M059J (cell line): ENCODE measurements around the gene WDR91. TPM values are rescaled to one million over a fixed set of nuclear protein-coding genes. Genes with fewer than 3 reads are reported as not detected.

Experiments used
- DNase-seq: peaks from one replicate; pipeline ENCODE4 v3.0.0-alpha.2; 2012; ENCODE audit warnings: low read depth
- total RNA-seq: library from RNA; depleted of rRNA; stranded (reverse); fragments of >200 nt; shearing (Covaris generic); gene quantifications from 2 replicates; pipeline ENCODE4 v1.2.3, GENCODE V29; 2014

The WDR91 gene
- total RNA-seq, 1 experiment from 2014 or later: 4.8 TPM

DNA sequence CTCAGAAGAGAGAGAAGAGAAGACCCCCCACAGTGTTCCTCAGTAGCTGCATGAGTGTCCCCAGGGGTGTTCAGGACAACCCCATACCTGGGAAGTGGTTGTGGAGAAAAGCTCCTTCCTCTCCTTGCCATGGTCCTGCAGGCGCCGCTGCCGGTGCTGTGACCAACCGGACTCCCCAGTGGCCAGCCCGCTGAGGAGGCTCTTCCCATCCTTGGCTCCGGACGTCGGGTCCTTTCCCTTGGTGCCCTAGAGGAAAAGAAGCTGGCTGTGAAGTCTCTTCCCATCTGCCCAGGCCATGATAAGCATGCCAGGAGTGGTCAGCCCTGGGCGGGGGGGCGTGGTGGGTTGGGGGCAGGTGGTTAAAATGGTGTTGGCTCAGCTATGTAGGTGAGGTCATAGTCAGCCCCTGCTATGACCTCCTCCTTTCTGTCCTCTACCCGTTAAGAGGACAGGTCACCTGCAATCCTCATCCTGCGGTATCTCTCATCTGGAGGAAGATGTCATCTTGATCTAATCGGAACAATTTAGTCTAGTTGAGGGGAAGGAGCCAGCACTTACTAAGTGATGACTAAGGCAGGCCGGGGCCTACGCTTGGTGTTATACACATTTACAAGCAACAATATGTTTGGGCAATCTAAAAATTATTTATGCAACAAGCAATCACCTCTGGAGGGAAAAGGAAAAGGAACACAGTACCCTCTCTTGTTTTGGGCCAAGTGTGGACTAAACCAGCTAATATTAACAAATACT, 13.2 kb downstream of the WDR91 start:
- DNase-seq: no peak

DNA sequence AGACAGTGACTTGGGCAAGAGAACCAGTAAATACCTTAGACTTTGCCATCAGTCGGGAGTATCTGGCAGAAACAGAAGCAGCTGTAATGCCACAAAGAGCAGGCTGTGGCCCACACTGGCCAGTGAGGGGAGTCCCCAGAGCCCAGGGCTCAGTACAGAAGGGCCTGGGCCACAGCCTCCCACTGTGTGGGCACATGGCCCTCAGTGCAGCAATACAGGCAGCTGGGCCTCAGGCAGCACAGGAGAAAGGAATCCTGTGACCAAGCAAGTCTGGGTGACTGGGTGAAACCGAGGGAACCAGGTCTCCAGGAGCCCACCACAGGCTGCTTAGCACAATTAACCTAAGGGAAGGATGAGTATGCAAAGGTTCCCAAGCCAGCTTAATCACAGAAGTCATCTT, 14.0 kb downstream of the WDR91 start:
- no peak for DNase-seq

DNA sequence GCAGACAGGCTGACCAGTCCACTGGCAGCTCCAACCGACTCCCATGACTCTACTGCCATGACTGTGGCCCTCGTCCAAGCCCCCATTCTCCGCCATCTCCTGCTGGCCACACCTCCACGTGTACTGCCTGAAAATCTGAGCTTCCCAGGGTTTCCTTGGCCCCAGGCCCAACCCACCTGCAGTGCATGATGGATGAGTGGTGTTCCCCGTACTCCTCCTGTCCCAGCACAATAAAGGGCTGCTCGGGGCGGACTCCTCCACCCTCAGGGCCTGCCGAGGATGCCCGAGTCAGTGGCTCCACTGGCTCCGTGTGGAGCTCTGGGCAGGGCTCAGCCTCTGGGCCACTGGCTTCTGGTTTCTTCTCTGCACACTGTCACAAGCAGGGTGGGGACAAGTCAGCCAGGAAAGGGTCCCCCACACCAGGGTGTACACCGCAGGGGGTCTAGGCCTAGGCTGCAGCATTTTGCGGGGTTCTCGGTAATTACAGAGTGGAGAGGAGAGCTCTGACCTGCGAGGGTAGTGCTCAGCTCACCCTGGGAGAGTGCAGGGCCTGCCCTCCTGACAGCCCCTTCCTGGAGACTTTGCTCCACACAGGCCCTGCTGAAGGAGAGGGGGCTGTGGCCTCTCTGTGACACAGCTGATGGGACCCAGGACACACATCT, 15.2 kb downstream of the WDR91 start:
- DNase-seq: no peak

DNA sequence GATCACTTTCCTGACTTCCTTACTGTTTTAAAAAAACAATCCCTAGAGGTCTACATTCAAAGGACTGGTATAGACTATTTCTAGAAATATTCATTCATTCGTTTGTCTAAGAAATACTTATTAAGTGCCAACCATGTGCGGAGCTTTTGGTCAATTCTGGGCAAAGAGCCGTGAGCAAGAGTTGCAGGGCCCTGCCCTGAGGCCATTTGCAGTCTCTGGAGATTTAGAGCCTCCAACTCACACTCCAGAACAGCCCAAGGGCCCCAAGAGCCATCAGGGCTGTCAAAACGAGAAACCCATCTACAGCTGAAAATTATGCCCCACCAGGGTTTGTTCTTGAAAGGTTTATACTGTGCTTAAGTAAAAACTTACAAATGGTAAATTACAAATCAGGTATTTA, 16.2 kb downstream of the WDR91 start:
- no peak for DNase-seq

DNA sequence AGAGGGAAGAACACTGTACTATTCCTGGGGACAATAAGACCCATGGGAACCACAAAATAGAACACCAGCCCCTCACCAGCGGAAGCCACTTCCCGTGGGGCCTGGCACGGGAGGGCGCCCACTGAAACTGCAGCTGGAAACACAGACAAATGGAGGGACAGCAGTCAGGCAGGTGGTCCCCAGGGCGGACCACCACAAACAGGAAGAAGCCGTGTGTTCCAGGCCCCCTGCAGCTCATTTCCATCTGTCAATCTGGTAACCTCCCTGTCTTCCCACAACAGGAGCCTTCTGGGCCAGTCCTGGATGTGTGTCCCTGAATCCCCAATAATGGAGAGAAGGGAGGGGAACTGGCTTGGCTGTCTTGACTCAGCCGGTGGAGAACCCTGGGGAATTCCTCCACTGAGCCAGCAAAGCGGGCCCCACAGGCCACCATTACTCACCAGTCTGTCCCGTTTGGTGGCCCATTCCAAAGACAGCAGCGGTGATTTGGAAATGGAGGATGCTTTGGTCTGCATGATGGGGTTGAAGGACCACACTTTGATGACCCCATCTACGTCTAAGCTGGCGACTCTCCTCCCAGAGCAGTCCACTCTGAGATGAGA, 16.7 kb downstream of the WDR91 start:
- DNase-seq: peak; percentile 36

DNA sequence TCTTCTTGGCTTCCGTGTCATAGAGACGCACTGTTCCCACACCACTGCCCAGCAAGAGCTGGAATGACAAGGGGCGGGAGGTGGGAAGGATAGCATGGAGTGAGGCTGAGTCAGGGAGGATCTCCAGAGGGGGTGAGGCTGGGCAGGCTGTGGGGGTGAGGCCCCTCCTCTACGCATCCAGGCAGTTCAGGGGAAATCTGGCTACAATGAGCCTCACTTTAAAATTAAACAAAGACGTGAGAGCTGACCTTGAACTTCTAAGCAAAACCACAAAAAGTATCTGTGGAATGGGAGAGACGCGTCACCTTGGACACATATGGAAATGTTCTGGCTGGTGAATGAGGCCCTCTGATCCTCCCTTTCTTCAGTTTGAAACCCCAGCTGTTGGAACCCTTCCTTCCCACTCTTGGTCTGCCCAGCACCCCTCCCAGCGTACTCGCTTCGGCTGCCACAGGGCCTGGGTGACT, 17.7 kb downstream of the WDR91 start:
- DNase-seq: peak; percentile 81

DNA sequence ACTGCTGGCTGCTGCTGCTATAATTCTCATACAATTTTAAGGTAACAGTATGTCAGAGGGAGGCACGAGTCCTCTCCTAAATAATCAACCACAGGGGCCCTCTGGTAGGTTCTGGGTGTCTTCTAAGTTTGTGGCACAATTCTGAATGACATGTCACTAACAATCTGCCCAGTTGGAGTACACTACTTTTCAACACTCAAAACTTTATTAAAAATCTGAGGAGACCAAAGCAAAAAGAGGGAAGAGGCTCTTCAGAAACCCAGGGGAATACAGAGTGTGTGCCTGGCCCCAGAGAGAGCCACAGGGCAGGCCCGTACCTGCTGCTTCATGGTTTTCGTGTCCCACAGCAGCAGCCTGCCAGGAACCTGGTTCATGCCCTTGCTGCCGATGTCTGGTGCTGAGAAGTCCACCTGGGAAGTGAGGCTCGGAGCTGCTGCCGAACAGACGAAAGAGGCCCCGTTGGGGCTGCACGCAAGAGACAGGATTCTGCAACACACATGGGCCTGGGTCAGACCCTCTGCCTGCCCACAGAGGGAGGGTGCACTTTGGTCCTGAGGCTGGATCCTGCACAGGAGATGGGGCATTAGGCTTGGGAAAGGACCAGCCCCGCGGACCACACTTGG, 18.3 kb downstream of the WDR91 start:
- DNase-seq: no peak

DNA sequence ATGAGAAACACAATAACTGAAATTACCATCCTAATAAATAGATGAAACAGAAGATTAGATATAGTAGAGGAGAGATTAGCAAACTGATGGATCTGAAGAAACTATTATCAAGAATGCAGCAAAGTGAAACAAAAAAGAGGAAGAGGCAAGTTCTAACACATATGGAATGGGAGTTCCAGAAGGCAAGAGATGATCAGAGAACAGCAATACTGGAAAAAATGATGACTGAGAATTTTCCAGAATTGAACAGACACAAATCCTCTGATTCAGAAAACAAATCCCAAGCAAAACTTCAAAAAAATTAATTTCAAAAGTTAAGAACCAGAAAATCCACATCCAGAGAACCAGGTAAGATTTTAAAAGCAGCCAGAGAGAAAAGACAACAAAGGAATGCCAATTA, 20.6 kb downstream of the WDR91 start:
- no peak for DNase-seq

DNA sequence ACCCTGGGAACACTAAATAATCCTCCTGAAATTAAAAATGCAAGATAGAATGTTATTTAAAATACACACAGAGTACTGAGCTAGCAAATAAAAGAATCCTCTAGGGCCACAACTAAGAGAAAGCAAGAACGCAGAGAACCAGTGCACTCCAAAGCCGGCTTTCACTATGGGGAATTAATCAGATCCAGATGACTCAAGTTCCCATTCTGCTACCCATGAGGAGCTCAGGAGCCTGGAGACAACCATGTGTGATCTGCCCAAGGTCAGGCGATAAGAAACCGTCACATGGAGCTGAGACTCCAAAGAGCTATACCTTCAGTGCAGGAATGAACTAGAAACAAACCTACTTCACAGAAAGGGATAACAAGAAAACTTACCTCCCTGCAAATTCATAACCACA, 21.4 kb downstream of the WDR91 start:
- DNase-seq: no peak

DNA sequence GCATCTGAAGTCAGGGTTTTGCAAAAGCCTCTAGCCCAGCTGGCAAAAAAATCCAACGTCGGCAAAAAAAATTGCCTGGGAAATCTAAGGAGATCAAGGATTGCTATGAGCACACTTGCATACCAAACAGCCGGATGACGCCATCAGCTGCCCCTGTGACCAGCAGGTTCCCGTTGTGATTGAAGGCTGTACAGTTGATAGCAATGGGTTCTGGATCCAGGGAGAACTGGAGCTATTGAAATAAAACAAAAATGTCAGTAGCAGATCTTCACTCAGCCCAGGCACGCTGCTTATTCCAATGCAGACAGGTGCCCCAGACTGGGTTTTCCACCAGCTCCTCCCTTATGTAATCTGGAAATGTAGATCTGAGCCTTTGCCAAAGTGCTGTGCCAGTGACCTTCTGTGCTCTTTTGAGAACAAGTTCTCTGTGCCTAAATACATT, 22.1 kb downstream of the WDR91 start:
- DNase-seq: no peak

DNA sequence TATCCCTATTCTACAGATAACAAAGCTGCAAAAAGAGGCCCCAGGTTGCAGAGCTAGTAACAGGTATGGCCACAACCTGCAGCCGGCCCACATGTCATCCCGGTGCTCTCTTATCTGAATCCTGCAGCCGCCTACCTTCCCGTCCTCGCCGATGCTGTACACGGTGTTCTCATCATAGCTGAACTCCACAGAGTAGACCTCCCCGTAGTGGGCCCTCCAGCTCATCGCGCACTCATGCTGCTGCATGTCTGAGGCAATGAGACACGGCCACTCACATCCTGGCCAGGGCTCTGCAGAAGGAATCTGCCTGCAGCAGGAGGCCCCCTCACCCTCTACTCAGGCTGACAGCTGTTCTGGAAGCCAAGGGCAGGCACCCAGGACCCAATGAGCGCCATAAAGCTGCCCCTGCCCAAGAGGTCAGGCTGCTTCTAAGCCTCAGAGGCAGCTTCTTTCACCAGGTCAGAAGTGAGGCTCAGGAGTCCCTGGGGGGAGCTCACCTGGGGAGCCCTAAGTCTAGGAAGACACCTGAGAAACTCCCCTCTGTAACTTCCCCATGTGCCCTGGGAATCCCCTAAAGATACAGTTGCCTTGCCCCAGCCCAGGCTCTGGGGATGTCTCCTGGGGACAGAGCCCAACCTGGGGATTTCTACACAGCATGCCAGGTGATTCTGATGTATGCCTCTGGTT, 22.9 kb downstream of the WDR91 start:
- DNase-seq: no peak

DNA sequence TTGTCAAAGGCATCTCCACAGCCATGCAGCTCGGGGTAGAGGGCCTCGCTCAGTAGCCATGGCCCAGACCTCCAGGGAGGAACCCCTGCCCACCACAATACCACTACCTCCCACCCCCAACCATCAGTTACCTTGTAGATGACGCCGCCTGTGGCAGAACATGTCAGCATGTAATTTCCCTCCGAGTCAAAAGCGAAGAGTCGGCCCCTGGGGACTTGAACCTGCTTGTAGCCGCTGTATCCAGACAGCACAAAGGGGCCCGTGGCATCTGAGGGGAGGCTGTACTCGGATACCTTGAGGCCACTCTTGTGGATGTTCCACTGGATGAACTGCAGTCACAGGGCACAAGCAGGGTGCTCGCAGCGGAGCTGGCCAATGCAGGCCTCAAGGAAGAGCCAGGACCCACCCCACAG, 24.5 kb downstream of the WDR91 start:
- DNase-seq: no peak

DNA sequence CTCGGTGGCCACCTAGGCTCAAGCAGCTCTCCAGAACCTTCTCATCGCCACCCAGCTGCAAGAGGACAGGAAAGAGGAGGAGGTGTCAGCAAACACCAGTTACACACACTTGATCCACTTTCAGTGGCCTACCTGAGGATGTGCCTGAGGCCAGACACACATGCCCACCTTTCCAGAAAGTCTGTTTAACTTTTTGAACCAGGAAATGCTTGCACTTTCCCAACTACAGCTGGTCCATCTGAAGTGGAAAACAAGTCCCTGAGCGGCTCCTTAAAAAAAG, 25.1 kb downstream of the WDR91 start:
- DNase-seq: no peak

DNA sequence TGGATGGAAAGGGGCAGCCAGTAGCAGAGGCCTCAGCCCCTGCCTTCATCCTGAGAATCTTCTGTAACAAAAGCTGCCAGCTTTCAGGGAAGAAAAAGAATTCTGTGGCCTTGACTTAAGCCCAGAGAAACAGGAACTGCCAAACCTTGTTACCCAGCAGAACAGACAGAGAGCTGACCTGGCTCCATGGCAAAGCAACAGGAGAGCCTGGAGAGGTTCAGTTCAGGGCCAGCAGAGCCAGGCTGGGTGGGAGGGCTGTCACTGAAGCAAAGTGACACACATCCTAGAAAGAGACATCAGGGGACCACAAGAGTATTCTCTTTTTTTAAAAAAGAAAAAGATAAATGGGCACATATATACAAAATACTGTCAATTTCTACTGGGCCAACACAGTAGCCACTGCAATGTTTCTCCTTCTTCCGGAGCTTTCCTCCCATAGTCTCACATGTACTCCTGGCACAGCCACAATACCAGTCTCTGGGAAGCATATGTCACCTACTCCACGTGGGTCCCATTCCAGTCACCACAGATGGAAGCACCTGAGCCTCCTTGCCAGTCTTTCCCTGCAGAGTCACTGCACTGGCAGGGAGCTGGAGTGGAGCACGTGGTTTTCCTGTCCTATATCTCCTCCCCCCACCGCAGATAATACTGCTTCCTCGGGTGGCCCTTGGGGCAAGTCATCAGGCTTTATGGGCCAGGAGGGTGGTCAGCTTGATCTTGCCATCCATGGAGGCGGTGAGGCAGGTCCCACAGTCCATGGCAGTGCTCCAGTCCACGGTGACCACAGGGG, 25.7 kb downstream of the WDR91 start:
- DNase-seq: no peak

DNA sequence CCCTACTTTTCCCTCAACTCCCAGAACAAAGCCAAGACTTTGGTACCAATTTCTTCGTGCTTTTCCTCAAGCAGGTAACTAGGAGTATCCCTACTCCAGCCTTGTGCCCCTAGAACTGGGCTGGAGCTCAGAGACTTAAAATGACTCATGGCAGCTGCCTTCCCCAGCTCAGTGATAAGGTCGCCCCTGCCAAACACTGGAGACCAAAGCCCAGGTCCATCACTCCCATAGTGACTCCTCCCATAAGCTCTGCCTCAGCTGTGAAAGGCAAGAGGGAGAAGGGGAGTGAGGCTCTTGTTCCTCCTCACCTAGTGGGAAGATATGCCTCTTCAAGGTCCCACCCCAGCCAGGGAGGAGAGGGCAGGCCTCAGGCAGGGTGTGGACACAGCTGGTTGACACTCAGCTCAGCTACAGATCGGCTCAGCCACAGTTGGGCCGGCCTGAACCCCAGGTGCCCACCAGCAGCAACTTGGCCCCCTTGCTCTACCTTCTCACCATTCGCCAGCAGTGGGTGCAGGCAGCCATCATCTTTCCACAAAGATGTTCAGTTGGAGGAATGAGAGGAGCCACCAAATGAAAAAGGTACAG, 27.0 kb downstream of the WDR91 start:
- DNase-seq: no peak

DNA sequence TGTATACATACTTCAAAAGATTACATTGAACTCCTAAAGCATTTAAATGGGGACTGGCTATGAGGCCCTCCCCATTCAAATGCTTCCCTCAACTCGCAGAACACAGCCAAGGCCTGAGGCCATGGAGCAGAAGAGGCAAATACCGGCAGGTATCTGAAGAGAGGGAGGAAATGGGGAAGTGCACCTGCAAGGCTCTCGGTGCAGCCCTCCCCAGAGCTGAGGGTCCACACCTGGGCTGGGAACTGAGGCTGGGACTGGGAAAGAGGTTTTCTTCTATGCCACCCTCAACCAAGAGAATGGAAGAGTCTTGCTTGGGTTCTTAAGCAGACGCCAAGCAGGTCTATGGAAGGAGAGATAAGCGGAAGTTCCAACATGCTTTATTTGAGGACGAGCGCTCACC, 27.8 kb downstream of the WDR91 start:
- DNase-seq: no peak

DNA sequence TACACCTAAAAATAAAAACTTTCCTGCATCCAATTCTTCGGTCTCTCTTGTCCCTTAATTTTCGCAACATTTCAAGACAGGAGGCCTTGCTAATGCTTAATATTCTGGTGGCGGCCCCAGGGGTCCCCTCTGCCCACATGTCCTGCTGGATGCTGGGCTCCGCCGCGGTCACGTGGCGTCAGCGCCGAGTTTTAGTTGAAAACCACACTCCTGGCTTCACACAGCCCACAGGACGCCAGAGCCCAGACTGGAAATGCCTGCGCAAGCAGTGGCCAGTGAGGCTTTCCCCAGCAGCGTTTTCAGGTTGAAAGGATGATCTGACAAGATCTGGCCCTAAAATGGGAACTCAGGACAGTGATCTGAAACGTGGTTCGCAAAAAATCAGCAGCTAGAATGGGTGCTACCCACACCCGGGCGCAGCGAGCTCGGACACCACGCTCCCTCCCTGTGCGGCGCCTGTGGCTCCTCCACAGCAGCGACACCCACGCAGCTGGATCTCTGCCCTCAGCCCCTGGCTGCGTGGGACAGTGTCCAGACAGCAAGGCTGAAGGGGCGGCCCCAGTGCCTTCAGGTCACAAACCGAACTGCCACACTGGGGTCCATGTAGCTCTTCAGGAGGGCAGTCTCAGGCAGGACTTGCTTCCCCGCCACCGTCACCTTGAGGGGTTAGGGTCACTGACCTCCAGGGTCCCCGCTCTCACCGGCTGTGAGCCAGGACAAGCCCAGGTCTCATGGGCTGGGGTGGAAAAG, 29.2 kb downstream of the WDR91 start:
- no peak for DNase-seq

DNA sequence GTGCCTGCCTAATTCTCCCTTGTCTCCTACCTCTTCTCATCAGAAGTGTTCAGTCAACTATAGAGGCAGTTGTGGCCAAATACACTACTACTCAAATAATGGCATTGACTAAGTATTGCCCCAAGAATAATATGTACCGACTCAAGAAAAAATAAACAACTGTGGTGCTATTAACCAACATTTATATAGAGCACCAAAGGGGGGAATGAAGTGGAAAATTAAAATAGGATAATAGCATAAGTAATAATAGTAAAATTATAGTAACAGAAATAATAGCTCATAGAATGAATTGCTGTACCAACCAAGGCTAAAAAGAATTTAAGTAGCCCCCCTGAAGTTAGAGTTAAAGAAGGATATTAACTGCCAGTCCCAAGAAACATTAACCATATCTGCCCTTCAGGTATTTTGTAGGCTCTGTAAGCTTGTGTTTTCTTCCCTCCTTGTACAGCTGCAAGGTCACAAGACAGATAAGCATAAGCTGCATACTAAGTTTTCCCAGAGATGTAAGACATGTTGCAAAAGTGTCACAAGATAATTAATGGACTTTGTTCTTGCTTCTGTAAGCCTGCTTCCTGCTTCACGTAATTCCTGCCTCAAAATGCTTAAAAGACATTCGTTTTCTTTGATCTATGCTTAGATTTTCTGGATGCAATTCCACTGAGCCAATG, 29.9 kb downstream of the WDR91 start:
- no peak for DNase-seq

DNA sequence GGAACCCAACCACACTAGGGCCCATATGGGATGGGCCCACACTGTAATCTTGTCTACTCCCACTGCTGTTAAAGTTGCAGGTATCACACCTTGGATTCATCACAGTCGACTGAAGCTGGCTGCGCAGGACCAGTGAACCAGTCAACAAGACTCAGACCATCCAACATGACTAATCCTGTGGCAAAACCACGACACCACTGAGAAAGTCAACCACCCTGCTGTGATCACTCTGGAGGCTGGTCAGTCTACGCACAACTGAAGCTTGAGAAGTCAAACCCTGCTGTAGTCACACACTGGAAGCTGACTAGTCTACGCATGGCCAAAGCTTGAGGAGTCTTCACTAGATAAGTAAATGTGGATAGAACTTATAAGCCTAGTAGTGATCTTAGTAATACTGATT, 31.2 kb downstream of the WDR91 start:
- DNase-seq: no peak
